DND-41 (cell line): ENCODE measurements around the gene CPSF4L.

Experiments used
- ATAC-seq: fragments of 200-7000 bp; cut with Tn5 transposase; 3 replicates; pipeline ENCODE4 v1.9.1; 2021; ENCODE audit warnings: low read depth; ENCODE audit not compliant: insufficient read depth
- DNase-seq: peaks from one replicate; pipeline ENCODE4 v3.0.0-alpha.2; 2020
- H2AFZ ChIP-seq: 2 replicates; pipeline ENCODE4 v1.6.0; 2012; ENCODE audit warnings: low read depth, low read length
- H3K27ac ChIP-seq: 2 replicates; pipeline ENCODE4 v1.5.1; 2012; ENCODE audit warnings: low read length, inconsistent platforms
- H3K27me3 ChIP-seq: fragments of 200-600 bp; sonication (generic); 2 replicates; pipeline ENCODE4 v1.6.0; 2012; ENCODE audit warnings: low read length, mild to moderate bottlenecking, inconsistent platforms; ENCODE audit not compliant: insufficient read depth, poor library complexity
- H3K36me3 ChIP-seq: 2 replicates; pipeline ENCODE4 v1.5.1; 2012; ENCODE audit warnings: low read length, inconsistent platforms; ENCODE audit not compliant: insufficient read depth
- H3K4me1 ChIP-seq: 2 replicates; pipeline ENCODE4 v1.5.1; 2012; ENCODE audit warnings: mild to moderate bottlenecking, low read length; ENCODE audit not compliant: insufficient read depth
- H3K4me2 ChIP-seq: 2 replicates; pipeline ENCODE4 v1.6.0; 2012; ENCODE audit warnings: mild to moderate bottlenecking, moderate library complexity, low read length, inconsistent platforms; ENCODE audit not compliant: insufficient read depth
- H3K4me3 ChIP-seq, 2 experiments: fragments of 200-600 bp in 1 of 2; shearing (Covaris generic) in 1 of 2; 2 replicates each; pipeline ENCODE4 v1.5.1; 2012 to 2016; ENCODE audit warnings: inconsistent platforms in 2 of 2, low read length in 2 of 2, mild to moderate bottlenecking in 2 of 2, low read depth in 1 of 2, moderate library complexity in 1 of 2
- H3K79me2 ChIP-seq: 2 replicates; pipeline ENCODE4 v1.6.0; 2012; ENCODE audit warnings: low read length, inconsistent platforms; ENCODE audit not compliant: insufficient read depth
- H3K9ac ChIP-seq: 2 replicates; pipeline ENCODE4 v1.6.0; 2012; ENCODE audit warnings: low read depth, mild to moderate bottlenecking, inconsistent platforms, low read length, moderate library complexity
- H3K9me3 ChIP-seq: 2 replicates; pipeline ENCODE4 v1.5.1; 2012; ENCODE audit warnings: low read length, moderate library complexity, mild to moderate bottlenecking, inconsistent platforms; ENCODE audit not compliant: insufficient read depth, severe bottlenecking
- H4K20me1 ChIP-seq: 2 replicates; pipeline ENCODE4 v1.6.0; 2012; ENCODE audit warnings: low read length; ENCODE audit not compliant: insufficient read depth
- EZH2 ChIP-seq: IDR thresholded peaks from 3 replicates; pipeline ENCODE4 v1.6.1; 2012; ENCODE audit warnings: borderline replicate concordance, low read depth, mild to moderate bottlenecking, moderate library complexity, low read length, inconsistent platforms; ENCODE audit not compliant: severe bottlenecking
- TF ChIP-seq, protein P1 (sequence below): IDR thresholded peaks from 2 replicates; pipeline ENCODE4 v1.5.1; 2012; ENCODE audit warnings: borderline replicate concordance, low read length, moderate library complexity, mild to moderate bottlenecking; ENCODE audit not compliant: poor library complexity, severe bottlenecking; ENCODE audit errors: extremely low read depth

CPSF4L gene

DNA sequence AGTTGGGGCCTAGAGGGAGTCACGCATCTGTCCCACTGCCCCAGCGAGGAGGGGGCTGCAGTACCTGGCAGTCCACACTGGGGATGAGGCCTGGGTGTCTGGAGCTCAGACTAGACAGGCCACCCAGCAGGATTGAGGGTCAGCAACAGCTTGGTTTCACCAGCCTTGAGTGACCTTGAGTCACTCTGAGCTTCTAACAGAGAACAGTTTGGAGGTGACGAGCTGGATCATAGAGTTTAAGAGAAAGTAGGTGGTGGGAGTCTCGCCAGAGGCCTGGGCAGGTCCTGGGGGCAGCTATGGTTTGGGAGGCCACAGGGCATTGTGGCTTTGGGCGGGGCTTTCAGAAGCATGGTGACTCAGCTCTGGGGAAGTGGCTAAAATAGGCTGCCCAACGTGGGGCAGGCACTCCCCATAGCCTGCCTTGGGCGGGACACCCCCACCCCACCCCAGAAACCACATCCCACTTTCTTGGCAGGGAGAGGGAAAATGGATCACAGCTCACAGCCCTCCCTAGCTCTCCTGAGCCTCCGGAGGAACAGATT is 29.7 kb upstream of the CPSF4L start:
- no peak overlapping the region for H2AFZ ChIP-seq
- H3K27ac ChIP-seq: no peak overlapping the region
- no peak overlapping the region for H3K4me2 ChIP-seq

DNA sequence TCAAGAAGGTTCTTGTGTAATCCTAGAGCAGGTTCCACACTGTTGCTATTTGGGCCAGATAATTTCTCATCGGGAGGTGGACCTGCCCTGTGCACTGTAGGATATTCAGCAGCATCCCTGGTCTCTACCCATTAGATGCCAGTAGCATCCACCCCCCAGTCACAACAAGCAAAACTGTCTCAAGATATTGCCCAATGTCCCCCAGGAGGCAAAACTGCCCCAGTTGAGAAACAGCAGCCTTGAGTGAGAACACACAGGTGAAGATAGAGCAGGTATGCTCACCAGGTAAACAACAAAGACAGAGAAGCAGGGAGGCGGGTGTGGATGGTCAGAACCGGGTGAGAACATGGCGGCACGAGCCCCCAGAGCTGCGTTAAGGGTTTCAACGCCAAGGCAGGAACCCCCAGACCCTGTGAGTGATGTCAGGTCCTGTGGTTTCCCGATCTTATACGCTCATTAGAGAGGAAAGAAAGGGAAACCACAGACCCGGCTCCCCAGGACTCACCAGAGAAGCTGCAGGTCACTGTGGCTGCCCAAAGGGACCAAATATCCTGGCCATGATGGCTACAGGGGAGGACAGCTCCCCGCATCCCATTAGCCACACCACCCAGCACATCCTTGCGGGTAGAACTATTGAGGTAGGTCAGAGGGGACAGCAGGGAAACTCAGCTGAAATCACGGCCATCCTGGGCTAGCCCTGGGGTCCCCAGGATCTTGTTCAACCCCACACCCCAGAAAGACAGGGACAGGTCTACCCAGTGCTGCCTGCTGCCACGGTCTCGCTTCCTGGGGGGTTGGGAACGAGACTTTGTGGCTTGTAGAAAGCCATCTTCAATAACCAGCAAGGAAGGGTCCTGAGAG is 28.9 kb upstream of the CPSF4L start:
- Histone ChIP-seq H3K4me3 (no peak overlapping the region), H3K27me3 (no peaks in the 10 kb centered on the region), H3K79me2 (no peaks in the 10 kb centered on the region), H3K9me3 (no peaks in the 10 kb centered on the region), H3K4me2 (no peak overlapping the region), H3K36me3 (no peaks in the 10 kb centered on the region), H3K4me1 (no peaks in the 10 kb centered on the region), H2AFZ (no peak overlapping the region), H3K27ac (no peak overlapping the region), H3K9ac (no peak overlapping the region), H4K20me1 (peaks cover 7% of the 10 kb centered on the region; the same call in 1 of the 2 replicates)
- TF ChIP-seq EZH2: no peak
- TF ChIP-seq, protein P1, sequence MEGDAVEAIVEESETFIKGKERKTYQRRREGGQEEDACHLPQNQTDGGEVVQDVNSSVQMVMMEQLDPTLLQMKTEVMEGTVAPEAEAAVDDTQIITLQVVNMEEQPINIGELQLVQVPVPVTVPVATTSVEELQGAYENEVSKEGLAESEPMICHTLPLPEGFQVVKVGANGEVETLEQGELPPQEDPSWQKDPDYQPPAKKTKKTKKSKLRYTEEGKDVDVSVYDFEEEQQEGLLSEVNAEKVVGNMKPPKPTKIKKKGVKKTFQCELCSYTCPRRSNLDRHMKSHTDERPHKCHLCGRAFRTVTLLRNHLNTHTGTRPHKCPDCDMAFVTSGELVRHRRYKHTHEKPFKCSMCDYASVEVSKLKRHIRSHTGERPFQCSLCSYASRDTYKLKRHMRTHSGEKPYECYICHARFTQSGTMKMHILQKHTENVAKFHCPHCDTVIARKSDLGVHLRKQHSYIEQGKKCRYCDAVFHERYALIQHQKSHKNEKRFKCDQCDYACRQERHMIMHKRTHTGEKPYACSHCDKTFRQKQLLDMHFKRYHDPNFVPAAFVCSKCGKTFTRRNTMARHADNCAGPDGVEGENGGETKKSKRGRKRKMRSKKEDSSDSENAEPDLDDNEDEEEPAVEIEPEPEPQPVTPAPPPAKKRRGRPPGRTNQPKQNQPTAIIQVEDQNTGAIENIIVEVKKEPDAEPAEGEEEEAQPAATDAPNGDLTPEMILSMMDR: no peak
- no peak for ATAC-seq
- no peak for DNase-seq

More for the DNA sequence above, 29.7 kb upstream of the CPSF4L start:
- Histone ChIP-seq H3K36me3 (no peaks in the 10 kb centered on the region), H4K20me1 (peaks cover 7% of the 10 kb centered on the region; the same call in 1 of the 2 replicates), H3K79me2 (no peaks in the 10 kb centered on the region), H3K27me3 (no peaks in the 10 kb centered on the region), H3K4me3 (no peak overlapping the region), H3K4me1 (no peaks in the 10 kb centered on the region), H3K9ac (no peak overlapping the region), H3K9me3 (no peaks in the 10 kb centered on the region)
- DNase-seq (no peak), ATAC-seq (no peak)
- TF ChIP-seq, protein P1: no peak
- TF ChIP-seq EZH2: no peak

GRCh38 chr17:73289549-73290254 is 28.0 kb upstream of the CPSF4L start:
- Histone ChIP-seq H3K4me2 (no peak overlapping the region), H3K27ac (no peak overlapping the region), H4K20me1 (peaks cover 7% of the 10 kb centered on the region; the same call in 1 of the 2 replicates), H3K9ac (no peak overlapping the region), H3K36me3 (no peaks in the 10 kb centered on the region), H3K4me3 (no peak overlapping the region), H3K27me3 (no peaks in the 10 kb centered on the region), H3K4me1 (no peaks in the 10 kb centered on the region), H3K9me3 (no peaks in the 10 kb centered on the region), H3K79me2 (no peaks in the 10 kb centered on the region), H2AFZ (no peak overlapping the region)
- DNase-seq (no peak), ATAC-seq (no peak)
- TF ChIP-seq, protein P1: no peak
- TF ChIP-seq EZH2: no peak
